ENCODE results near the gene ACTN1. TPM values are rescaled to one million over a fixed set of nuclear protein-coding genes. Genes with fewer than 3 reads are reported as not detected.
A peak's percentile ranks its signal among the peaks of the same experiment; 100 is the strongest.

Gene ACTN1
- total RNA-seq, 1 donor from 2014 or later, result 130 TPM

GRCh38 chr14:68927956-68928675 is 51.0 kb downstream of the ACTN1 start:
- Mint-ChIP-seq H3K36me3 (ENCODE audit: low read depth, unreplicated experiment) (peaks cover 24% of the 10 kb centered on the region), H3K4me1 (ENCODE audit: unreplicated experiment) (peaks cover 19% of the 10 kb centered on the region), H3K9me3 (ENCODE audit: unreplicated experiment) (no peaks in the 10 kb centered on the region), H3K27ac (ENCODE audit: unreplicated experiment) (peak overlapping the region; percentile 77), H3K4me3 (ENCODE audit: unreplicated experiment) (no peak overlapping the region), H3K27me3 (ENCODE audit: unreplicated experiment) (peaks cover 9% of the 10 kb centered on the region)
- DNase-seq (ENCODE audit: low spot score), result no peak
- TF ChIP-seq CTCF (IDR thresholded peaks at IDR 0.05; ENCODE audit: unreplicated experiment), result no peak

- TF ChIP-seq CTCF (IDR thresholded peaks at IDR 0.05; ENCODE audit: unreplicated experiment), result no peak
Measured at GRCh38 chr14:68927089-68927488, 52.0 kb downstream of the ACTN1 start.

GRCh38 chr14:68926236-68926635 is 52.9 kb downstream of the ACTN1 start:
- peaks cover 27% of the 10 kb centered on the region for H3K4me1 Mint-ChIP-seq (ENCODE audit: unreplicated experiment)
- H3K9me3 Mint-ChIP-seq (ENCODE audit: unreplicated experiment), result no peaks in the 10 kb centered on the region
- H3K27ac Mint-ChIP-seq (ENCODE audit: unreplicated experiment), result peak overlapping the region; percentile 26
- no peak for DNase-seq (ENCODE audit: low spot score)
- peaks cover 7% of the 10 kb centered on the region for H3K27me3 Mint-ChIP-seq (ENCODE audit: unreplicated experiment)
- H3K36me3 Mint-ChIP-seq (ENCODE audit: low read depth, unreplicated experiment), result peaks cover 30% of the 10 kb centered on the region
- no peak overlapping the region for H3K4me3 Mint-ChIP-seq (ENCODE audit: unreplicated experiment)
- no peak for TF ChIP-seq CTCF (IDR thresholded peaks at IDR 0.05; ENCODE audit: unreplicated experiment)

More at GRCh38 chr14:68927089-68927488, 52.0 kb downstream of the ACTN1 start:
- Mint-ChIP-seq H3K4me1 (ENCODE audit: unreplicated experiment) (peaks cover 24% of the 10 kb centered on the region), H3K27ac (ENCODE audit: unreplicated experiment) (no peak overlapping the region), H3K36me3 (ENCODE audit: low read depth, unreplicated experiment) (peaks cover 27% of the 10 kb centered on the region), H3K4me3 (ENCODE audit: unreplicated experiment) (no peak overlapping the region), H3K9me3 (ENCODE audit: unreplicated experiment) (no peaks in the 10 kb centered on the region), H3K27me3 (ENCODE audit: unreplicated experiment) (peaks cover 7% of the 10 kb centered on the region)
- no peak for DNase-seq (ENCODE audit: low spot score)

- peaks cover 27% of the 10 kb centered on the region for H3K4me1 Mint-ChIP-seq (ENCODE audit: unreplicated experiment)
- H3K27ac Mint-ChIP-seq (ENCODE audit: unreplicated experiment), result no peak overlapping the region
- H3K9me3 Mint-ChIP-seq (ENCODE audit: unreplicated experiment), result no peaks in the 10 kb centered on the region
- no peak overlapping the region for H3K4me3 Mint-ChIP-seq (ENCODE audit: unreplicated experiment)
- peaks cover 7% of the 10 kb centered on the region for H3K27me3 Mint-ChIP-seq (ENCODE audit: unreplicated experiment)
- TF ChIP-seq CTCF (IDR thresholded peaks at IDR 0.05; ENCODE audit: unreplicated experiment), result no peak
- peaks cover 31% of the 10 kb centered on the region for H3K36me3 Mint-ChIP-seq (ENCODE audit: low read depth, unreplicated experiment)
- no peak for DNase-seq (ENCODE audit: low spot score)
Measured at GRCh38 chr14:68925373-68925772, 53.7 kb downstream of the ACTN1 start.
